Measurements from ENCODE around the gene RBM47. TPM values are rescaled to one million over a fixed set of nuclear protein-coding genes. Genes with fewer than 3 reads are reported as not detected.
"Not testable (repeated sequence)": the region's sequence is repeated elsewhere in the genome, so short reads cannot be mapped to it uniquely, and the experiment has no call there.

Gene RBM47
- total RNA-seq, 1 donor from 2014 or later: 37.8 TPM

- H3K27ac Mint-ChIP-seq: peak overlapping the region; percentile 41
- H3K4me1 Mint-ChIP-seq: peaks cover 33% of the 10 kb centered on the region
- DNase-seq (ENCODE audit: low spot score in 2 of 2, unreplicated experiment in 2 of 2): no peak
- H3K27me3 Mint-ChIP-seq (ENCODE audit: low read depth): no peaks in the 10 kb centered on the region
- H3K36me3 Mint-ChIP-seq: peaks cover 3% of the 10 kb centered on the region
- H3K4me3 Mint-ChIP-seq: no peak overlapping the region
- no peak for TF ChIP-seq CTCF (IDR thresholded peaks at IDR 0.05; ENCODE audit: unreplicated experiment)
- no peaks in the 10 kb centered on the region for H3K9me3 Mint-ChIP-seq
Measured at GRCh38 chr4:40559585-40560465, 69.8 kb downstream of the RBM47 start.

GRCh38 chr4:40557736-40558135, 71.9 kb downstream of the RBM47 start:
- H3K36me3 Mint-ChIP-seq: peaks cover 3% of the 10 kb centered on the region
- no peak for DNase-seq (ENCODE audit: low spot score in 2 of 2, unreplicated experiment in 2 of 2)
- H3K4me3 Mint-ChIP-seq: no peak overlapping the region
- no peaks in the 10 kb centered on the region for H3K9me3 Mint-ChIP-seq
- H3K4me1 Mint-ChIP-seq: peaks cover 21% of the 10 kb centered on the region
- TF ChIP-seq CTCF (IDR thresholded peaks at IDR 0.05; ENCODE audit: unreplicated experiment): no peak
- H3K27me3 Mint-ChIP-seq (ENCODE audit: low read depth): no peaks in the 10 kb centered on the region
- H3K27ac Mint-ChIP-seq: peak overlapping the region; percentile 49

DNA sequence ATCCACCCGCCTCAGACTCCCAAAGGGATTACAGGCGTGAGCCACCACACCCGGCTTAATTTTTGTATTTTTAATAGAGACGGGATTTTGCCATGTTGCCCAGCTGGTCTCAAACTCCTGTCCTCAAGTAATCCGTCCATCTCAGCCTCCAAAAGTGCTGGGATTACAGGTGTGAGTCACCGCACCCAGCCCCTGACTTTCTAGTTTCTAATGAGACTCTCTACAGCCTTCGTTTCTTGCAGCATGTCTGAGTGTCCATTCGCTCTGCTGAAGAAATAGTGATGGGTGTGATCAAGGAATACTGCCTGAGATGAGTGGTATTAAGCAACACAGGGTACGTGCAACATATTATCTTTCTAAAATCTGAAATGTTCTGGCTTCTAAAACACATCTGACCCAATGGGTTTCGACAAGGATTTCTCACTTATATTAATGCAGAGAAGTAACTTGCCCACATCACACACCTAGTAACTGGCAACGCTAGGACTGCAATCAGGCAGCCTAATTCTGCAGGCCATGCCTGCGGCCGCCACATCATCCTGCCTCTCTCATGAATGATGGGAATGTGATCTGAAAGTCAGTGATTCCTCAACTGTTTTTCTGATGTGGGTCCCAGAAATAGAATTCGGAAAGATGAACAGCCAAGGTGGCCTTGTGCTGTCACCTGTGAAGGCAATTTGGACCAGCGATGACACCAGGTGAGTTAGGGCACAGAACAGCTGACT, 74.3 kb downstream of the RBM47 start:
- Mint-ChIP-seq H3K4me3 (no peak overlapping the region), H3K27me3 (ENCODE audit: low read depth) (no peaks in the 10 kb centered on the region), H3K36me3 (peaks cover 3% of the 10 kb centered on the region), H3K9me3 (no peaks in the 10 kb centered on the region), H3K4me1 (peaks cover 32% of the 10 kb centered on the region), H3K27ac (no peak overlapping the region)
- DNase-seq (ENCODE audit: low spot score in 2 of 2, unreplicated experiment in 2 of 2): no peak
- TF ChIP-seq CTCF (IDR thresholded peaks at IDR 0.05; ENCODE audit: unreplicated experiment): no peak

DNA sequence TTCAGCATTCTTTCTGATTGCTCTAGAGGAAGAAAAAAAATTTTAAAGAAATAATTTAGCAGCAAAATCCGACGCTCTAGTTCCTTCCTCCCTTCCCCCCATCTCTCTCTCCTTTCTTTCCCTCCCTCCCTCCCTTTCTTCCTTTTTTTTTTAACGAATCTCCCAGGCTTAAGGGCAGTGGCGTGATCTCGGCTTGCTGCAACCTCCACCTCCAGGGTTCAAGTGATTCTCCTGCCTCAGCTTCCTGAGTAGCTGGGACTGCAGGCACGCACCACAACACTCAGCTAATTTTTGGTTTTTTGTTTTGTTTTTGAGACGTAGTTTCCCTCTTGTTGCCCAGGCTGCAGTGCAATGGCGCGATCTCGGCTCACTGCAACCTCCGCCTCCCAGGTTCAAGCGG, 75.0 kb downstream of the RBM47 start:
- H3K9me3 Mint-ChIP-seq; H3K4me3 Mint-ChIP-seq; H3K36me3 Mint-ChIP-seq; H3K27me3 Mint-ChIP-seq (ENCODE audit: low read depth); DNase-seq (ENCODE audit: low spot score in 2 of 2, unreplicated experiment in 2 of 2): not testable (repeated sequence)
- Mint-ChIP-seq H3K4me1 (peaks cover 31% of the 10 kb centered on the region), H3K27ac (peak overlapping the region; percentile 61)

- no peak for DNase-seq (ENCODE audit: low spot score in 2 of 2, unreplicated experiment in 2 of 2)
- peaks cover 25% of the 10 kb centered on the region for H3K4me1 Mint-ChIP-seq
- no peak overlapping the region for H3K4me3 Mint-ChIP-seq
- peaks cover 3% of the 10 kb centered on the region for H3K36me3 Mint-ChIP-seq
- no peaks in the 10 kb centered on the region for H3K9me3 Mint-ChIP-seq
- TF ChIP-seq CTCF (IDR thresholded peaks at IDR 0.05; ENCODE audit: unreplicated experiment): no peak
- no peaks in the 10 kb centered on the region for H3K27me3 Mint-ChIP-seq (ENCODE audit: low read depth)
- peak overlapping the region; percentile 14 for H3K27ac Mint-ChIP-seq
Measured at GRCh38 chr4:40553995-40554394, 75.7 kb downstream of the RBM47 start.

DNA sequence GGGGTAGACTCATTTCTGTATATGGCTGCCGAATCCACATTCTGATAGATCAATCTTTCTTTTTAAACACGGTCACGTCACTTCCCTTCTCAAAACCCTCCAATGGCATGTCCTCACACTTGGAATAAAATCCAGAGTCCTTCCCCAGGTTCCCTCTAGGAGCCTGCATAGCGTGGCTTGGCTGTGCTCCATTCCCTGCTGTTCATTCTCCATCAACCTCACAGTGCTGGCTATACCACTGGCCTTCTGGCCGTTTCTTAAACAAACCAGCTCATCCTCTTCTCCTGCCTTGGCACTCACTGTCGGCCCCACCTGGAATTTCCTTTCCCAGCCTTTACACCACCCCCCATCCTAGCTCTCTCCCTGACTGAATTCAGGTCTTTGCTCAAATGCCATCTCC, 77.1 kb downstream of the RBM47 start:
- peaks cover 8% of the 10 kb centered on the region for H3K36me3 Mint-ChIP-seq
- peaks cover 21% of the 10 kb centered on the region for H3K4me1 Mint-ChIP-seq
- no peak for DNase-seq (ENCODE audit: low spot score in 2 of 2, unreplicated experiment in 2 of 2)
- TF ChIP-seq CTCF (IDR thresholded peaks at IDR 0.05; ENCODE audit: unreplicated experiment): no peak
- peak overlapping the region; percentile 83 for H3K27ac Mint-ChIP-seq
- H3K9me3 Mint-ChIP-seq: no peaks in the 10 kb centered on the region
- H3K4me3 Mint-ChIP-seq: no peak overlapping the region
- H3K27me3 Mint-ChIP-seq (ENCODE audit: low read depth): no peaks in the 10 kb centered on the region

DNA sequence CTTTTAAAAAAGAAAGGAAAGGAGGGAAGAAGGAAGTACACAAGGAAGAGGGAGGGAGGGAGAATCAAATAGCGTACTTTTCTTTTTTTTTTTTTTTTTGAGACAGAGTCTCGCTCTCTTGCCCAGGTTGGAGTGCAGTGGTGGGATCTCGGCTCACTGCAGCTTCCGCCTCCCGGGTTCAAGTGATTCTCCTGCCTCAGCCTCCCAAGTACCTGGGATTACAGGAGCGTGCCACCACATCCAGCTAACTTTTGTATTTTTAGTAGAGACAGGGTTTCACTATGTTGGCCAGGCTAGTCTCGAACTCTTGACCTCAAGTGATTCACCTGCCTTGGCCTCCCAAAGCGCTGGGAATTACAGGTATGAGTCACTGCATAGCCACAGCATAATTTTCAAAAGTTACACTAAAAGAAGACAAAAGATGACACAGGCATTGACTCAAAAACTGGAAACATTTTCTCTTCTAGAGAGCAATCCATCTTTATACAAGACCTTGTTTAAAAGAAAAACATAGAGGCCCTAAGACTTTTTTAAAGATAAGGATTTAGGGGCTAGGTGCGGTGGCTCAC, 78.0 kb downstream of the RBM47 start:
- H3K4me3 Mint-ChIP-seq: peak overlapping the region; percentile 56
- not testable (repeated sequence) for H3K27me3 Mint-ChIP-seq (ENCODE audit: low read depth); H3K36me3 Mint-ChIP-seq; DNase-seq (ENCODE audit: low spot score in 2 of 2, unreplicated experiment in 2 of 2); H3K9me3 Mint-ChIP-seq
- peak overlapping the region; percentile 96 for H3K27ac Mint-ChIP-seq
- H3K4me1 Mint-ChIP-seq: peaks cover 21% of the 10 kb centered on the region
